Trophoblast cell (in vitro differentiated cells and primary cell): Measurements from ENCODE around the gene CIAO2B.

Experiments used
- DNase-seq, 2 donors: peaks; one replicate each; pipeline ENCODE4 v3.0.0-alpha.2; 2016
- H2AFZ ChIP-seq: 2 replicates; pipeline ENCODE4 v1.6.1; 2013; ENCODE audit warnings: low read length, moderate library complexity, mild to moderate bottlenecking; ENCODE audit not compliant: insufficient read depth, poor library complexity
- H2AK5ac ChIP-seq: 2 replicates; pipeline ENCODE4 v1.6.1; 2013; ENCODE audit warnings: mild to moderate bottlenecking, low read length
- H2BK120ac ChIP-seq: 2 replicates; pipeline ENCODE4 v1.6.1; 2013; ENCODE audit warnings: low read length, mild to moderate bottlenecking, moderate library complexity; ENCODE audit not compliant: insufficient read depth, poor library complexity
- H2BK12ac ChIP-seq: 2 replicates; pipeline ENCODE4 v1.6.1; 2013; ENCODE audit warnings: mild to moderate bottlenecking, low read length, moderate library complexity
- H2BK5ac ChIP-seq: 2 replicates; pipeline ENCODE4 v1.6.1; 2013; ENCODE audit warnings: low read length, low read depth, moderate library complexity, mild to moderate bottlenecking; ENCODE audit not compliant: poor library complexity
- H3K14ac ChIP-seq: 2 replicates; pipeline ENCODE4 v1.6.1; 2013; ENCODE audit warnings: mild to moderate bottlenecking, low read length
- H3K18ac ChIP-seq: 2 replicates; pipeline ENCODE4 v1.6.1; 2013; ENCODE audit warnings: mild to moderate bottlenecking, low read length
- H3K23ac ChIP-seq: 2 replicates; pipeline ENCODE4 v1.6.1; 2013; ENCODE audit warnings: low read length
- H3K27ac ChIP-seq: 2 replicates; pipeline ENCODE4 v1.5.1; 2013; ENCODE audit warnings: low read depth, mild to moderate bottlenecking, inconsistent platforms, low read length, moderate library complexity
- H3K27me3 ChIP-seq: 2 replicates; pipeline ENCODE4 v1.6.1; 2013; ENCODE audit warnings: inconsistent platforms, mild to moderate bottlenecking, low read length, moderate library complexity; ENCODE audit not compliant: insufficient read depth
- H3K36me3 ChIP-seq, 2 experiments: 1 replicate in 1 of 2; 2 replicates in 1 of 2; pipeline ENCODE4 v1.6.1; 2013; ENCODE audit warnings: low read length in 2 of 2, mild to moderate bottlenecking in 2 of 2, moderate library complexity in 1 of 2; ENCODE audit not compliant: insufficient read depth in 2 of 2, control insufficient read depth in 1 of 2
- H3K4ac ChIP-seq: 2 replicates; pipeline ENCODE4 v1.6.1; 2013; ENCODE audit warnings: low read depth, mild to moderate bottlenecking, low read length, moderate library complexity
- H3K4me1 ChIP-seq, 2 experiments: 1 replicate in 1 of 2; 2 replicates in 1 of 2; pipeline ENCODE4 v1.6.1; 2013; ENCODE audit warnings: low read length in 2 of 2, mild to moderate bottlenecking in 2 of 2, moderate library complexity in 1 of 2; ENCODE audit not compliant: insufficient read depth in 2 of 2, control insufficient read depth in 1 of 2
- H3K4me2 ChIP-seq: 2 replicates; pipeline ENCODE4 v1.6.1; 2013; ENCODE audit warnings: inconsistent platforms, mild to moderate bottlenecking, low read length, moderate library complexity
- H3K4me3 ChIP-seq: 2 replicates; pipeline ENCODE4 v1.5.1; 2013; ENCODE audit warnings: mild to moderate bottlenecking, low read depth, low read length, inconsistent platforms
- H3K79me1 ChIP-seq: one replicate; pipeline ENCODE4 v1.6.1; 2013; ENCODE audit warnings: low read length
- H3K79me2 ChIP-seq: 2 replicates; pipeline ENCODE4 v1.6.1; 2013; ENCODE audit warnings: low read length, mild to moderate bottlenecking; ENCODE audit not compliant: control insufficient read depth, insufficient read depth, poor library complexity
- H3K9ac ChIP-seq: 2 replicates; pipeline ENCODE4 v1.6.1; 2013; ENCODE audit warnings: mild to moderate bottlenecking, low read length
- H3K9me3 ChIP-seq: 2 replicates; pipeline ENCODE4 v1.6.1; 2013; ENCODE audit warnings: low read depth, mild to moderate bottlenecking, control low read depth, inconsistent platforms, low read length; ENCODE audit not compliant: insufficient read depth
- H4K12ac ChIP-seq: 2 replicates; pipeline ENCODE4 v1.6.1; 2013; ENCODE audit warnings: low read depth, mild to moderate bottlenecking, low read length, moderate library complexity
- H4K8ac ChIP-seq: 2 replicates; pipeline ENCODE4 v1.6.1; 2013; ENCODE audit warnings: low read depth, mild to moderate bottlenecking, low read length, moderate library complexity
- H4K91ac ChIP-seq: one replicate; pipeline ENCODE4 v1.6.1; 2013; ENCODE audit warnings: low read depth, mild to moderate bottlenecking, low read length, moderate library complexity
- WGBS: extraction: QIAGEN DNeasy Blood & Tissue Kit; methylation state at CpG from one replicate; pipeline ENCODE4 v1.1.7; 2013; ENCODE audit warnings: missing lambda C conversion rate; ENCODE audit not compliant: insufficient read length, insufficient coverage; ENCODE audit errors: extremely low coverage; 5-methylcytosine and 5-hydroxymethylcytosine counted together

The CIAO2B gene

GRCh38 chr16:66899945-66900710 lies 34.1 kb downstream of the CIAO2B start:
- H3K14ac ChIP-seq = no peak overlapping the region

GRCh38 chr16:66899310-66899944 lies 34.8 kb downstream of the CIAO2B start:
- Histone ChIP-seq H2AK5ac (no peak overlapping the region), H3K79me1 (no peaks in the 10 kb centered on the region), H3K4ac (no peak overlapping the region), H3K27me3 (no peaks in the 10 kb centered on the region), H3K9ac (no peak overlapping the region), H3K27ac (no peak overlapping the region), H3K14ac (no peak overlapping the region), H3K4me2 (no peak overlapping the region), H2BK120ac (no peak overlapping the region), H3K23ac (no peak overlapping the region), H4K8ac (no peak overlapping the region), H3K18ac (no peak overlapping the region), H3K36me3 (no peaks in the 10 kb centered on the region), H3K4me3 (no peak overlapping the region), H3K4me1 (peaks cover 5 to 8% of the 10 kb centered on the region in 2 experiments), H2BK12ac (no peak overlapping the region), H3K9me3 (no peaks in the 10 kb centered on the region), H2BK5ac (no peak overlapping the region), H2AFZ (no peak overlapping the region), H3K79me2 (no peaks in the 10 kb centered on the region), H4K91ac (no peak overlapping the region), H4K12ac (no peak overlapping the region)
- WGBS = no CpG with 5 or more reads among the region's 6 CpGs
- no peak for DNase-seq

More at GRCh38 chr16:66899945-66900710, 34.1 kb downstream of the CIAO2B start:
- H3K4me2 ChIP-seq = no peak overlapping the region
- H3K27ac ChIP-seq = no peak overlapping the region
- H2BK5ac ChIP-seq = no peak overlapping the region
- no peak for DNase-seq
- H3K9ac ChIP-seq = no peak overlapping the region
- H3K36me3 ChIP-seq = no peaks in the 10 kb centered on the region
- H2AK5ac ChIP-seq = no peak overlapping the region
- H3K23ac ChIP-seq = no peak overlapping the region
- no peak overlapping the region for H4K12ac ChIP-seq
- H4K8ac ChIP-seq = no peak overlapping the region
- H3K79me1 ChIP-seq = no peaks in the 10 kb centered on the region
- no peak overlapping the region for H2AFZ ChIP-seq
- no peaks in the 10 kb centered on the region for H3K27me3 ChIP-seq
- H3K4ac ChIP-seq = no peak overlapping the region
- no peak overlapping the region for H4K91ac ChIP-seq
- H3K79me2 ChIP-seq = no peaks in the 10 kb centered on the region
- H3K18ac ChIP-seq = no peak overlapping the region
- peaks cover 5 to 8% of the 10 kb centered on the region in 2 experiments for H3K4me1 ChIP-seq
- H2BK120ac ChIP-seq = no peak overlapping the region
- WGBS = no CpG with 5 or more reads among the region's 9 CpGs
- no peak overlapping the region for H2BK12ac ChIP-seq
- H3K4me3 ChIP-seq = no peak overlapping the region
- no peaks in the 10 kb centered on the region for H3K9me3 ChIP-seq

- no peak overlapping the region for H3K4me2 ChIP-seq
- H3K23ac ChIP-seq = no peak overlapping the region
- H3K27ac ChIP-seq = no peak overlapping the region
- no peak overlapping the region for H4K8ac ChIP-seq
- H4K12ac ChIP-seq = no peak overlapping the region
- no peak overlapping the region for H2AFZ ChIP-seq
- no peak for DNase-seq
- no peaks in the 10 kb centered on the region for H3K79me1 ChIP-seq
- no CpG with 5 or more reads among the region's 2 CpGs for WGBS
- H2BK12ac ChIP-seq = no peak overlapping the region
- H4K91ac ChIP-seq = no peak overlapping the region
- peaks cover 5 to 8% of the 10 kb centered on the region in 2 experiments for H3K4me1 ChIP-seq
- no peaks in the 10 kb centered on the region for H3K27me3 ChIP-seq
- no peak overlapping the region for H3K4ac ChIP-seq
- H3K79me2 ChIP-seq = no peaks in the 10 kb centered on the region
- no peak overlapping the region for H3K4me3 ChIP-seq
- no peak overlapping the region for H2BK5ac ChIP-seq
- no peak overlapping the region for H2AK5ac ChIP-seq
- H3K36me3 ChIP-seq = no peaks in the 10 kb centered on the region
- H2BK120ac ChIP-seq = no peak overlapping the region
- peaks cover 2% of the 10 kb centered on the region for H3K9me3 ChIP-seq
- H3K14ac ChIP-seq = no peak overlapping the region
- no peak overlapping the region for H3K18ac ChIP-seq
- no peak overlapping the region for H3K9ac ChIP-seq
Observed at GRCh38 chr16:66898933-66899309, 35.3 kb downstream of the CIAO2B start.

GRCh38 chr16:66898207-66898606 lies 36.0 kb downstream of the CIAO2B start:
- H3K27ac ChIP-seq = no peak overlapping the region
- no peaks in the 10 kb centered on the region for H3K79me2 ChIP-seq
- H3K23ac ChIP-seq = no peak overlapping the region
- H3K4me3 ChIP-seq = no peak overlapping the region
- H3K79me1 ChIP-seq = no peaks in the 10 kb centered on the region
- no peak overlapping the region for H2AK5ac ChIP-seq
- H3K4me1 ChIP-seq = peaks cover 5 to 8% of the 10 kb centered on the region in 2 experiments
- no peak overlapping the region for H3K14ac ChIP-seq
- no peaks in the 10 kb centered on the region for H3K27me3 ChIP-seq
- no peak for DNase-seq
- no CpG with 5 or more reads among the region's 3 CpGs for WGBS
- H3K9ac ChIP-seq = no peak overlapping the region
- H2AFZ ChIP-seq = no peak overlapping the region
- no peak overlapping the region for H3K4ac ChIP-seq
- no peak overlapping the region for H2BK12ac ChIP-seq
- no peak overlapping the region for H4K91ac ChIP-seq
- no peak overlapping the region for H3K4me2 ChIP-seq
- H4K12ac ChIP-seq = no peak overlapping the region
- no peak overlapping the region for H3K18ac ChIP-seq
- no peak overlapping the region for H4K8ac ChIP-seq
- H2BK5ac ChIP-seq = no peak overlapping the region
- H3K36me3 ChIP-seq = no peaks in the 10 kb centered on the region
- H3K9me3 ChIP-seq = peaks cover 2% of the 10 kb centered on the region
- no peak overlapping the region for H2BK120ac ChIP-seq
